NCI-H1105 (cell line): ENCODE measurements around the gene GBA3.

Source experiments
- DNase-seq: peaks from one replicate; lab custom pipeline; 2025; lab: John Stamatoyannopoulos, UW

The GBA3 gene

DNA sequence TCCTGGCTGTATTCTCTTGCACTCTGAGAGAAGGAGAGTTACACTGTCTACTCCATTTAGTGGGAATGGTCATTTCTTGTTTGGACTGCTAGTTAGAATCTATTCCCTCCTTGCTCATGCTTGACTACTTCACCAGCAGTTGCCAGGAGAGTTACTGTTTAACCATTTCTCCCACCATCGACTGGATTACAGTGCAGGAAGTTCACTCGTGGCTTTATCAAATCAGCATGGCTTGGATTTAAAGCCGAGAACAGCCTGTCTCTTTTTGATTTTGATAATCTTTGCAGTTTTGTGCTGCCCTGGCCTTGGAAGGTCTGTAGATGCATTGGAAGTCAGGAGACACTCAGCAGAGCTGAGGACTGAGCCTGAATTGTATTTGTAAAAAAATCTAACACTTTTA lies 3.2 kb downstream of the GBA3 start:
- no peak for DNase-seq

DNA sequence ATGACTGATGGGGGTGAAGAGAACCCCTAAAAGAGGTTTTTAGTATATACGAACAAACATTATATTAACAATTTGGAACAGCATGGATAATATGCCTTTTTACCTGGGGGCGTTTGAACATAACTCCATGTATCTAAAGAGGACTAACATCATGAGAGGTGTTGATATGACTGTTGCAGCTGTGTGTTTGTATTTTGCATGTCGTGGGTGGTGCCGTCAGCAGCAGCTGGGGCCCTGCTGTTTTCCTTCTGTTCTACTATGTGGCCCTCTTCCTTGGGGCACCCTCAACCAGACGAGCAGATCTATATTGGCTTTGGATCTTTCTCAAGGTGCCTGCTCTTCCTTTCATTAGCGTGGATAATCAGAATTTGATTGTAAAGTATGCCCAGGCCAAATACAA lies 11.2 kb downstream of the GBA3 start:
- no peak for DNase-seq

DNA sequence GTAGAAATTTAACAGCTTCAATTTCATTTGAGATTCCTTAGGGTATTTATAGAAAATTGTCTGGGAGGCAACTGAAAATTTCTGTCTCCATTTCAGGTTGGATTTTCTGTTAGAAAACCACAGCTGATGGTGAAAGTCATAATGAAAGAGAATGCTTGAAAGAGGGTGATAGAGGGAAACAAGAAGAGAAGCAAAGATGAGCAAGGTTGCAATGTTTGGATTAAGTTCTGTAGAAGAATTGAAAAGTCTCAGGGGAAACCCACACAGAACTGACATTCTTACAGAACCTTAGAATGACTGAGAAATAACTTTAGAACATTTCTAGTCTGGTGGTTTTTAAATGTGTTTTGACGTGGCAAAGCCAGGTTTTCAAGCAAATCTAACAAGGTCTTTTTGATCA lies 14.7 kb downstream of the GBA3 start:
- no peak for DNase-seq

DNA sequence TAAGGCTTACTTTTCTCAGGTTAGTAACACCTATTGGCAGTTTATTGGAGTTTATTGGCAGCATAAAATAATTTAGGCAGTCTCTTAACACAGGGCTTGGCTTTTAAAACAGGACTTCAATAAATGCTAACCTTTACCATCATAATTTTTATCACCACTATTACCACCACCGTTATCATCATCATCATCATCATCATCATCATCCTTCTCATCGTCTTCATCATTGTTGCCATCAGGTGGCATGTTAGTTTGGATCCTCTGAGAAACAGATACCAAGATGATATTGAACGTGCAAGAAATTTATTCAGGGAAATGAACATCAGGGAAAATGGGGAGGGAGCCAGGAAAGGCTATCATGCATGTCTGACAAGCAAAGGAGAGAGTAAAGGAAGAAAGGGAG lies 16.2 kb downstream of the GBA3 start:
- DNase-seq: no peak

DNA sequence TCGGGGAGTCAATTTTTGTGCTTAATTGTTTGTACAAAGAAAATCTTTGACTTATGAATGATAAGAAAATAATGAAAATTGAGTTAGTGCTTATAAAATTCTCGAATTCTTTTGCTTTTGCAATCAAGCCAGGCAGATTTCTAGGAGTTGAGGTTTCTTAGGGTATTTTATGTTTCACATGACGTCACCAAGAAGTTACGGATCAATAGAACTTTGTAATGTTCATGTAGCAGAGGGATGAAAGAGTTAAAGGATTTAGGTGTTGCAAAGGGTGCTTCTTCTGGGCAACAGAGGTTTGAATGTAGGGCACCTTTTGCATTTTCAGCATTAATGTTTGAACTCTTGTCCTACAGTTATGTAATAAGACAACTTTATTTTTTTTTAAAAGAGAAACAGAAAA lies 19.4 kb downstream of the GBA3 start:
- DNase-seq: no peak

DNA sequence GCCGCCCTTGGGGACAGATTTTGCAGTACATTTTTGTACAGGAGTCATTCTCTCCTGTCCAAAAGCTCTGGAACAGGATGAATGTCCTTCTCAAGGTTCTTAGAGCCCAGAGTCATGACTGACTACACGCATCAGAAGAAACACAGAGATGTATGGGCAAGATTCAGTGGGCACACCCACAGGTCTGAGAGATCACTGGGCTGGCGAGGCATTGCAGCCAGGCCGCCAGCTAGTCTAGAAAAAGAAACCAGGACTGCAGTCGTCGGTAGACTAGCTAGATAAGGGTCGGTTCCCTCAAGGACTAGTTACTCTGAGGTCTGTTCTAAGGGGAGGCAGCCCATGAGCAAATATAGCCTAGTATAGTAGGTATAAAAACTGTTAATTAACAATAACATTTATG lies 19.8 kb downstream of the GBA3 start:
- no peak for DNase-seq

DNA sequence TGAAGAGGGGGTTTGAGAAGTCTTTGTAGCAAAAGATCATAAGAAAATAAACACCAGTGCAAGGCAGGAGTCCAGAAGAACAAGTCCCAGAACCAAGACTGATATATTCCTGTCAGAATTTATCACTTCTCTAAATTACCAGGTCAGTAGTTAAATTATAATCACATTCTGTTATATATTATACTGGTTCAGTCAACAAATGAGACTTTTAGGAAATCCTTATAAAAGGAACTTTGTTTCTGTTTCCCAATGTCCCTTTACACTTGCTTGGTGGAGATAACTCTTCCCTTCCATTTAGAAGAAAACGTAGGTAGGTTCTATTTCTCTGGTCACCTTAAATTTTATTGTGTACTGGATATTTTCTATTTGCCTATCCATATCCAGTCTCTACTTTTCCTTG lies 21.1 kb downstream of the GBA3 start:
- DNase-seq: no peak

DNA sequence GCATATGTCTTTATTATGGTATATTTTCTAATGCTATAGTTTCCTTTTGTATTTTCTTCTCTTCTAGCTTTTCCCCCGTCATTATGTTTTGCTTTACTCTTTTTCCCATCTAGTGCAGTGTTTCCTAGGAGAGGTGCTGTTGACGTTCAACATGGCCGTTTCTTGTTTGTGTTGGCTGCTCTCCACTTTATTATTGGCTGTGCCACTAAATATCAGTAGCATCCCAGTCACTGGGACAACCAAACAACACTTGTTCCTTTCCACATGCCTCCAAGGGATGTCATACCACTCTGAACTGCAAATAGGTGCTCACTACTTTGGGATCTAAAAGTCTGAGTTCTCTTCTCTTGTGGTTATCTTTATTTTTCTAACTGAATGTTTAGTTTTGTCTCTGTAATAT lies 26.5 kb downstream of the GBA3 start:
- no peak for DNase-seq

DNA sequence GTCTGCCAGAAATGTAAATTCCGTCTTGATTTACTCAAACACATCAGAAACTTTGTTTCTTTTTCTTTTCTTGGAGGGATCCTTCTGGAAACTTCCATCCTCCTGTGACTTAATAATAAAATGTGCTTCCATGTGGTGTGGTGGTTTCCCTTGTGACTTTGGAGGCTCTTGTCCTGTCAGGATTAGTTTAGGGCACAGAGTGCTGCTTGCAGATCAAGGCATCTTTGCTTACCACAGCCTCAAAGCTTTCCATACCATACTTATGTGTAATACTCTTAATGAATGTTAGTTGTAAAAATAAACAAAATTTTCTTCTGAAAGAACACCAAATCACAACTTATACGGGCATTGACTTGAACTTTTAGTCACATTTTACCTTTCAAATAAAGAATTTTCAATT lies 27.4 kb downstream of the GBA3 start:
- DNase-seq: no peak

DNA sequence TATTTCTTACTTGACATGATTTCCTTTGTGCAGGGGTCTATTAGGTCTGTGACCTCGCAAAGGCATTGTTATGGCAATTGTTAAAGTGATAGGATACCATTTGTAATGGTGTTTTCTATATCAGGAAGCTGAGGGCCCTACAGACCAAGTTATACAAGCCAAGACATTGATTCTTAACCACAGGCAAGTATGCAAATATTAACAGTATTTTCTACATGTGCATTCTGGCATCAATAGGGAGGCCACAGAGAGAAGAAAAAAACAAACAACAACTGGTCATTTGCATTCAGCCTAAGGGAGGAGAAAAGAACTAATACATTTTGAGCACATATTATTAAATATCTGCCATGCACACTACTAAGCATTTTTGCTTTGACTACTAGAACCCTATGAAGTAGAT lies 28.5 kb downstream of the GBA3 start:
- DNase-seq: no peak

DNA sequence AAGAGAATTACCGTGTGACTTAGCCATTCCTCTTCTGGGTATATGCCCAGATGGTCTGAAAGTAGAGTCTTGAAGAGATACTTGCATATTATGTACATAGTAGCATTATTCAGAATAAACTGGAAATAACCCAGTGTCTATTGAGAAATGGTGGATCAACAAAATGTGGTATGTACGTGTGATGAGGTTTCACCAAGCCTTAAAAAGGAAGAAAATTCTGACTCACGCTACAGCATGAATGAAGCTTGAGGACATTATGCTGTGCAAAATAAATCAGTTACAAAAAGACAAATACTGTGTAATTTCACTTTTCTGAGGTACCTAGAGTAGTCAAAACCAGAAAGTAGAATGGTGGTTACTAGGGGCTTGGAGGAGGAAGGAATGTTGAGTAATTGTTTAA lies 37.3 kb downstream of the GBA3 start:
- DNase-seq: no peak

DNA sequence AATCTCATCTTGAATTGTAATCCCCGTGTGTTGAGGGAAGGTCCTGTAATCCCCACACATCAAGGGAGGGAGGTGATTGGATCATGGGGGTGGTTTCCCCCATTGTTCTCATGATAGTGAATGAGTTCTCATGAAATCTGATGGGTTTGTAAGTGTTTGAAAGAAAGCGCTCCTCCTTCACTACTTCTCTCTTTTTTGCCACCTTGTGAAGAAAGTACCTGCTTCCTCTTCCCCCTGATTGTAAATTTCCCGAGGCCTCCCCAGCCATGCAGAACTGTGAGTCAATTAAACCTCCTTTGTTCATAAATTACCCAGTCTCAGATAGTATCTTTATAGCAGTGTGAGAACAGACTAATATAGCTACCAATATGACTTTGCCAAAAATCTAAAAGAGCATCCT lies 41.1 kb downstream of the GBA3 start:
- no peak for DNase-seq

DNA sequence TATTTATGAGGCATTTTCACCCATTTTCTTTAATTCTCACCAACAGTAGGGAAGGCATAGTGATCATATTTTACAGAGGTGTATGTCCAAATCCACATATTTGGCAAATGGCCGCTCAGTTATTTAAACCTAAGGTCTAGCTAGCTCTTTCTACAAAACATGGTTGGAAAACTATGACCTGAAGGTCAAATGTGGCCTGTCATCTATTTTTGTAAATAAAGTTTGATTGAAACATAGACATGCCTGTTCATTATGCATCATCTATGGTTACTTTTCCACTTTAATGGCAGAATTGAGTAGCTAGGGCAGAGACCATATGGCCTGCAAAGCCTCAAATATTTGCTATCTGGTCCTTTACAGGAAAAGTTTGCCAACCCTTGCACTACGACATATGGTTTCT lies 44.2 kb downstream of the GBA3 start:
- no peak for DNase-seq

DNA sequence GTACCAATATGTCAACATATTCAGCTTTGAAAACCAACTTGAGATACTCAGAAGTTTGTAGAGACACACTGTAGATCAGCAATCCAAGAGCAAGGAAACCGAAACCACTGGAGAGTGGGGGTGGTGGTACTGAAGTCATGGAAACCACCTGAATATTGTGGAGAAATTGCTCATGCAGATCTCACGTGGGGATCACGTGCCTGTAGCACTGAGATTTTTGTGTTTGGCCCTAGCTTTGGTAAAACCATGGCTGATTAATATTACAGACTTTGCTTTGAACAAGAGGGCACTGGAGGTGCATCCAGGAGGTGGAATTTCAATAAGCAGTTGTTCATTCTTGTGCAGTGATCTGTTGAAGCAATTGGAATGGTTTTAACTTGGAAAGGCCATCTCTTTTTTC lies 47.2 kb downstream of the GBA3 start:
- DNase-seq: no peak

DNA sequence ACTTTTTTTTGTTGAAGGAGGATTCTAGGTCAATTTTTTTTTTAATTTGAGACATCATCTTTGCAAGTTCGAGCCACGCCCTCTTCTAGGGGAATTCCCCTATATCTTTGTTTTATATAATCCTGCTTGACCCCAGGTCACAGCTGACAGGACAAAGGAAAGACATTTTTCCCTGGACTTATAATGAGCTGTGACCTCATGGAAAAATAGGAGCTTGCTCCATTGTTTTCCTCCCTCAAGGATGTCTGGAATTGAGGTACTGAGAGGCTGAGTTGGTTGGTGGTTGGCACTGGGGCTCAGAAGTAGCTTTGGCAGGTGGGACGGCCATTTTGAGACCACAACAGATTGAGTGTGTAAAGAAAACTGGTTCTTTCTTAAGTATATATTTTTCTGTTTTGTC lies 49.0 kb downstream of the GBA3 start:
- no peak for DNase-seq

DNA sequence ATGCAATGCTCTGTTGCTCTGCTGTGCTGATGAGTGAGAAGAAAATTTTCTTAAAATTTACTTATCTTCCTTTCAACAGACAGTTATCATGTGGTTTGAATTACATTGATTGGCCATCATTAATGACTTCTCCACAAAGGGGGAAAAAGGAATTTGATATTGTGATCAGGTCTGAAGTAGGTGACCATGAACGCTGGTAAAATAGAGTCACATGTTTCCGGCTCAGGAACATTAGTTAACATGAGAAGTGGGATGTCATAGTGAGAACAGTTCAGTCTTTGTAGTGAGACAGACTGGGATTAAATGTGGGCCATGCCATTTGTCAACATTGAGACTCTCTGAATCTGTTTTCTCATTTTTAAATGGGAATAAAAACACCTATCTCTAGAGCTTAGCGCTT lies 50.6 kb downstream of the GBA3 start:
- DNase-seq: no peak

DNA sequence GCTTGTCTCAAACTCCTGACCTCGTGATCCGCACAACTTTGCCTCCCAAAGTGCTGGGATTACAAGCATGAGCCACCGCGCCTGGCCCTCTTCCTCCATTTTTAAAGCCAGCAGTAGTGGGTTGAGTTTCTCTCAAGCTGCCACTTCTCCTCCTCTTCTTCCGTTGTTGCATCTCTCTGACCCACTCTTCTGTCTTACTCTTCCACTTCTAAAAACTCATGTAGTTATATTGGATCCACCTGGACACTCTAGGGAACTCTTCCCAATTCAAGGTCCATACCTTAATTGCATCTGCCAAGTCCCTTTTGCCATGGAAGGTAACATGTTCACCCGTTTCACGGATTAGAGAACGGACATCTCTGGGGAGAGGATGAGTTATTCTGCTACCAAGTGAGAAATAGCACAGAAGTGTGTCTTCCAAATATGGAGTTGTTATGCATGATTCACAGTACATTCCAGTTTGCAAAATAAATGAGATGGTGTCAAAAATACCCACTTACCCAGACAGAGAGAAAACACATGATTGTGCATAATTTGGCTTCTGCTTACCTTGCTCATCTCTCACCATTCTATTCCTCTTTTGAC lies 51.8 kb downstream of the GBA3 start:
- no peak for DNase-seq

DNA sequence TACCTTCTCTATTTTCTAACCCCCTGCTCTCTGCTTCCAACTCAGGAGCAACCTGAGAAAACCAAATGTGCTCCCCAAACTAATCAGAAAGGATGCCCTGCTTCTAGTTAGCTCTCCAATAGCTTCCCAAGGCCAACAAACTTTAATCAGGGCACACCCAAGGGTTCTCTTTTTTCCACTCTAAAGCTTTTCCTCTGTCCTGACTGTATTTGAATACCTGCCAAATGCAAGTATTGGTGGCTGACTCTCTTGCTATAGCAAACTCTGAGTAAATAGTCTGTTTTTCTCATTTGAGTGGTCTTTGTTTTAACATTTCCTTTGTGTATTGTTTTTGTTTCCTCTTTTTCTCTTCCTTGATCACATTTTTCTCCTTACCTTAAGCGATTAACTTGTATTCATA lies 52.5 kb downstream of the GBA3 start:
- DNase-seq: no peak

DNA sequence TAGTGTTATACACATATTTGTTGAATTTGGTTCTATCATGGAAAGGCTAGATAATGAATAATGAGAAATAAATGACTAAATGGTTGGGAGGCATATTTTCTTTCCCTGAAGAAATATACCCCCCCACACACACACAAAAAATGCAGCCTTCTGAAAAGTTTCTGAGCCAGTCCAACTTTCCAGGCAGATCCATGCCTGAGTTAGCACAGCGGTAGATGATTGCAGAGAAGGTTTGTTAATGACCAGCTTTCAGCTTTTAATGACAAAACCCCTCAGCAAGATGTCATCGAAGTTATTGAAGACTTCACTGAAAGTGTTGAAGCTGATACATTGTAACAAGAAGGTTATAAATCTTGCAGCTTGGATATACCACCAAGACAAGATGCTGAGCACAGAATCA lies 61.4 kb downstream of the GBA3 start:
- DNase-seq: no peak

DNA sequence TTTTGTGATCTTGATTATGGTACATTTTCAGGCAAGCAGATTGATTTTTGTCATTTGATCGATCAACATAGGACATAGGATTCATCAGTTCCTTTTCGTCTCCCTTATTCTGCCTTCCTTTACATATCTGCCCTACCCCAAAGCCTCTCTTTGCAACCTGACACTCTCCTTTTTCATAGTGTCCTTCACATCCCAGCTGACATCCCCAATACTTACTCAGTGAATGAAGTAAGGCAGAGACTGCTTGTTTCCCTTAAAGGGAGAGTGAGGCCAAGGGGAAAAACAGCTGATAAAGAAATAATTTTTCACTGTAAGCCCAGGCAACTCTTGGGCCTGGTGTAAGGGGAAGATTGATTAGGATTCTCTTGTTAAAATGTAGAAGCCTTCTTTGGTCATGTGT lies 69.8 kb downstream of the GBA3 start:
- no peak for DNase-seq

DNA sequence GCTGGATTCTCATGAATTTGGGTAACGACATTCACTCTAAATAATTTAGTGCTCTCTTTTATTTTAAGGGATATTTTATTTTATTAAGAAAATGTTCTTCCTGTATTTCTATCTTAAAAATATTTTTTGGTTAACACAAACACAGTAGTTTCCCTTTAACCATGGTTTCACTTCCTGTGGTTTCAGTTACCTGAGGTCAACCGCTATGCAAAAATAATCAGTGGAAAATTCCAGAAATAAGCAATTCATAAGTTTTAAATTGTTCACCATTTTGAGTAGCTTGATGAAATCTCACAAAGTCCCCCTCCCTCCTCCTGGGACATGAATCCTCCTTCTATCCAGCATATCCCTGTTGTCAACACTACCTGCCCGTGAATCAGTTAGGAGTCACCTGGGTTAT lies 71.4 kb downstream of the GBA3 start:
- DNase-seq: no peak

DNA sequence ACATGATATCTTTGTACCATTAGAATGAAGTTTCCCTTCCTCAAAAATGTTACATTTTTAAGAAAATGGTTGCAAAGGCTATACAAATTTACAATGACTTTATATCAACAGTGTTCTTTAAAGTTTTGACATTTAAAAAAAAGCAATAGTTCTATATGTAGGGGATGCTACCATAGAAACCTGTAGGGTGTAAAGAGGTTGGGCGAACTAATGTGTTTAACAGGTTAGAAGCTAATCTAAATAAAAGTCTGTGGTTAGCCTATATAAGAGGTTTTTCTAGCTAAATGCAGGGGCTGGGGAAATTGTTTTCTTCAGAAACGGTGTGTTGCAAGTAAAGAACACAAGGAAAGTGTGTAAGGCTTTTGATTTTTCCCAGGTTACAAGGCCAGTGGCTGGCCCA lies 73.3 kb downstream of the GBA3 start:
- DNase-seq: no peak

DNA sequence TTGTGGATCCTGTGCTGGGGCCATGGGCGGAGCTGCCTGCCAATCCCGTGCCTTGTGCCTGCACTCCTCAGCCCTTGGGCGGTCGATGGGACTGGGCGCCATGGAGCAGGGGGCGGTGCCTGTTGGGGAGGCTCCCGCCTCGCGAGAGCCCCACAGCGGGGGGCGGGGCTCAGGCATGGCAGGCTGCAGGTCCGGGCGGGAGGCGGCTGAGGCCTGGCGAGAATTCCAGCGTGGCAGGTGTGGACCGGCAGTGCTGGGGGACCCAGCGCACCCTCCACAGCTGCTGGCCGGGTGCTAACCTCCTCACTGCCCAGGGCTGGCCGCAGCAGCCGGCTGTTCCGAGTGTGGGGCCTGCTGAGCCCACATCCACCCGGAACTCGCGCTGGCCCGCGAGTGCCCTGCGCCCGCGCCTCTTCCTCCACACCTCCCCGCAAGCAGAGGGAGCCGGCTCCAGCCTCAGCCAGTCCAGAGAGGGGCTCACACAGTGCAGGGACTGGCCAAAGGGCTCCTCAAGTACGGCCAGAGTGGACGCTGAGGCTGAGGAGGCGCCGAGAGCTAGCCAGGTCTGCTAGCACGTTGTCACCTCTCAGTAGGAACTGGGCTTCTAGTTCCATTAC lies 85.9 kb downstream of the GBA3 start:
- no peak for DNase-seq

DNA sequence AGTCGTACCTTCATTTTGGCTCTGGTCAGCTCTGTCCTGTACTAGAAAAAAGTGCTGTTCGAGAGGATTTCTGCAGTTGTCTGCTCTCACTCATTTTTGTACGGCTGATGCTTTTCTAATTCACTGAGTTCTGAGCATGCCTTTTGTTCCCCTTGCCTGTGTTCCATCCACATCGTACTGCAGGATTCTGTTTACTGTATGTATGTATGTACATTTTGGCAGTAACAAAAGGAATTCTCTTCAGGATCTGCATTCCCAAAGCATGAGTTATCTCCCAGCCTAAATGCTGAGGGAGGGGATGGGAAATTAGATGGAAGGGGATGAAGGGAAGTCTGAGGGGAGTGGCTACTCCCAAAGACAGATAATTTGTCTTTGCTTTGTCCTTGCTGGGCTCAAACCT lies 87.6 kb downstream of the GBA3 start:
- no peak for DNase-seq

DNA sequence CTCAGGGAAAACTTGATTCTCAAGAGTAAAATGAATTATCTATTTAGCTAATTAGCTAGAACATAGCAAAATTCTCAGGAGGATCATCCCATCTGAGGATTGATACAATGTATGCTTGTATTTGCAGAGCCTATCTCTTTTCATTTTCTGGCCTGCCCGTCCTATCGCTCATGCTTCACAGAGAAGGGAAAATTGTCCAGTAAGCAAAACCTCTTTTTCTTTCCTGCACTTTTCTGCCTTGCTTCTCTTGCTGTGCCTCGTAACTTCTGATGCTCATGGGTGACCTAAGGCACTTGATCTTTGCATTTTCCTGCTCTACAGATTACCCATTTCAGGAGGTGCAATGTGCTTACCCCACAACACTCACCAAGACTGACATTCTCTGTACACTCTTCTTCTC lies 88.1 kb downstream of the GBA3 start:
- DNase-seq: no peak
